WERI-Rb-1 (cell line): Measurements from ENCODE around the gene SEC61A2.
A peak's percentile ranks its signal among the peaks of the same experiment; 100 is the strongest.

Source experiments
- DNase-seq: peaks from one replicate; pipeline ENCODE4 v3.0.0-alpha.2; 2020
- H3K27ac ChIP-seq: fragments of 250-450 bp; sonication (Bioruptor Pico); 2 replicates; pipeline ENCODE4 v1.5.1; 2020; ENCODE audit warnings: mild to moderate bottlenecking, moderate library complexity
- H3K27me3 ChIP-seq: fragments of 250-450 bp; sonication (Bioruptor Pico); 2 replicates; pipeline ENCODE4 v1.5.1; 2021; ENCODE audit warnings: mild to moderate bottlenecking, low read depth, moderate library complexity; ENCODE audit not compliant: insufficient read depth, severe bottlenecking
- H3K36me3 ChIP-seq: fragments of 250-450 bp; sonication (Bioruptor Pico); 2 replicates; pipeline ENCODE4 v1.5.1; 2020; ENCODE audit warnings: mild to moderate bottlenecking, moderate library complexity
- H3K4me3 ChIP-seq: 2 replicates; pipeline ENCODE4 v1.5.1; 2011; ENCODE audit warnings: low read depth, mild to moderate bottlenecking, control low read depth, low read length
- H3K9me3 ChIP-seq: fragments of 250-450 bp; sonication (Bioruptor Pico); 2 replicates; pipeline ENCODE4 v1.5.1; 2021; ENCODE audit warnings: mild to moderate bottlenecking, moderate library complexity; ENCODE audit not compliant: severe bottlenecking
- CTCF ChIP-seq: IDR thresholded peaks from 2 replicates; pipeline ENCODE4 v1.5.1; 2011; ENCODE audit warnings: low read depth, mild to moderate bottlenecking, control low read depth, inconsistent platforms, low read length

The SEC61A2 gene

GRCh38 chr10:12113627-12114026 lies 15.8 kb upstream of the SEC61A2 start:
- no peaks in the 10 kb centered on the region for H3K27me3 ChIP-seq
- H3K9me3 ChIP-seq: no peaks in the 10 kb centered on the region
- TF ChIP-seq CTCF: no peak
- H3K4me3 ChIP-seq: no peak overlapping the region
- DNase-seq: no peak
- H3K36me3 ChIP-seq: peaks cover 2% of the 10 kb centered on the region; the same call in 1 of the 2 replicates
- H3K27ac ChIP-seq: no peak overlapping the region

GRCh38 chr10:12121673-12122072 lies 7.8 kb upstream of the SEC61A2 start:
- no peak for DNase-seq

GRCh38 chr10:12130237-12130872 lies 878 bp downstream of the SEC61A2 start:
- Histone ChIP-seq H3K27me3 (no peaks in the 10 kb centered on the region), H3K27ac (no peak overlapping the region), H3K9me3 (no peaks in the 10 kb centered on the region), H3K36me3 (no peaks in the 10 kb centered on the region), H3K4me3 (peak overlapping the region; percentile 77)
- TF ChIP-seq CTCF: peak; percentile 32; the same call in 1 of the 2 replicates
- DNase-seq: peak; percentile 19

More at GRCh38 chr10:12121673-12122072, 7.8 kb upstream of the SEC61A2 start:
- Histone ChIP-seq H3K27ac (no peak overlapping the region), H3K4me3 (no peak overlapping the region), H3K36me3 (peaks cover 2% of the 10 kb centered on the region; the same call in 1 of the 2 replicates), H3K9me3 (no peaks in the 10 kb centered on the region), H3K27me3 (no peaks in the 10 kb centered on the region)
- TF ChIP-seq CTCF: no peak

GRCh38 chr10:12135631-12136030 lies 6.2 kb downstream of the SEC61A2 start:
- Histone ChIP-seq H3K9me3 (no peaks in the 10 kb centered on the region), H3K36me3 (no peaks in the 10 kb centered on the region), H3K4me3 (no peak overlapping the region), H3K27me3 (no peaks in the 10 kb centered on the region), H3K27ac (no peak overlapping the region)
- no peak for DNase-seq
- TF ChIP-seq CTCF: no peak

GRCh38 chr10:12140038-12140437 lies 10.6 kb downstream of the SEC61A2 start:
- no peak for TF ChIP-seq CTCF
- Histone ChIP-seq H3K27ac (no peak overlapping the region), H3K4me3 (no peak overlapping the region), H3K9me3 (no peaks in the 10 kb centered on the region), H3K27me3 (no peaks in the 10 kb centered on the region), H3K36me3 (no peaks in the 10 kb centered on the region)
- DNase-seq: no peak

GRCh38 chr10:12144538-12144937 lies 15.1 kb downstream of the SEC61A2 start:
- Histone ChIP-seq H3K27me3 (no peaks in the 10 kb centered on the region), H3K4me3 (no peak overlapping the region), H3K36me3 (no peaks in the 10 kb centered on the region), H3K27ac (no peak overlapping the region), H3K9me3 (no peaks in the 10 kb centered on the region)
- TF ChIP-seq CTCF: no peak
- no peak for DNase-seq
